GM12891 (cell line): Measurements from ENCODE around the gene HSD3B7.

Source experiments
- PAX5 ChIP-seq: IDR thresholded peaks from 2 replicates; pipeline ENCODE4 v1.6.1; 2011; ENCODE audit warnings: low read length, moderate library complexity, mild to moderate bottlenecking; ENCODE audit not compliant: insufficient read depth, severe bottlenecking
- POLR2A ChIP-seq: IDR thresholded peaks from 2 replicates; pipeline ENCODE4 v1.6.1; 2011; ENCODE audit warnings: low read depth, low read length, control low read depth
- POLR2AphosphoS5 ChIP-seq: IDR thresholded peaks from 2 replicates; pipeline ENCODE4 v1.6.1; 2011; ENCODE audit warnings: low read depth, low read length, control low read depth
- SPI1 ChIP-seq: IDR thresholded peaks from 2 replicates; pipeline ENCODE4 v1.6.1; 2011; ENCODE audit warnings: low read depth, low read length, control low read depth
- TAF1 ChIP-seq: IDR thresholded peaks from 2 replicates; pipeline ENCODE4 v1.6.1; 2011; ENCODE audit warnings: low read depth, low read length, control low read depth

DNA sequence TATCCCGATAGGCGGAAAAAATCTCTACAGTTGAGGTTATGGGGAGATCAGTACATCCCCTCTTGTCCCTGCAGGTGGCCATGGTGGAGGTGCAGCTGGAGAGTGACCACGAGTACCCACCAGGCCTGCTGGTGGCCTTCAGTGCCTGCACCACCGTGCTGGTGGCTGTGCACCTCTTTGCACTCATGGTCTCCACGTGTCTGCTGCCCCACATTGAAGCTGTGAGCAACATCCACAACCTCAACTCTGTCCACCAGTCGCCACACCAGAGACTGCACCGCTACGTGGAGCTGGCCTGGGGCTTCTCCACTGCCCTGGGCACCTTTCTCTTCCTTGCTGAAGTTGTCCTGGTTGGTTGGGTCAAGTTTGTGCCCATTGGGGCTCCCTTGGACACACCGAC is 31.9 kb upstream of the HSD3B7 start:
- no peak for TF ChIP-seq POLR2AphosphoS5
- no peak for TF ChIP-seq POLR2A
- no peak for TF ChIP-seq SPI1
- no peak for TF ChIP-seq PAX5
- TF ChIP-seq TAF1, result no peak
